Measurements from ENCODE around the gene FZR1. TPM values are rescaled to one million over a fixed set of nuclear protein-coding genes. Genes with fewer than 3 reads are reported as not detected.

FZR1 gene
- total RNA-seq, 2 donors from 2014 or later = 32.2 to 64.9 TPM

DNA sequence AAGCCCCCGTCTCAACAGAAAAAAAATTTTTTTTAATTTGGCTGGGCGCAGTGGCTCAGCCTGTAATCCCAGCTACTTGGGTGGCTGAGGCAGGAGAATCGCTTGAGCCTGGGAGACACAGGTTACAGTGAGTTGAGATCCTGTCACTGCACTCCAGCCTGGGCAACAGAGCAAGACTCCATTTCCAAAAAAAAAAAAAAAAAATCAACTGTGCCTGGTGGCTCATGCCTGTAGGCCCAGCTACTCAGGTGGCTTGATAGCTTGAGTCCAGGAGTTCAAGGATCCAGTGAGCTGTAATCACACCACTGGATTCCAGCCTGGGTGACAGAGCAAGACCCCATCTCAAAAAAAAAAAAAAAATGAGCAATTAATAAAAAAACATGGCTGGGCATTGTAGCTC is 4.3 kb upstream of the FZR1 start:
- no peak for TF ChIP-seq POLR2A (IDR thresholded peaks at IDR 0.05)
- TF ChIP-seq, protein P1, sequence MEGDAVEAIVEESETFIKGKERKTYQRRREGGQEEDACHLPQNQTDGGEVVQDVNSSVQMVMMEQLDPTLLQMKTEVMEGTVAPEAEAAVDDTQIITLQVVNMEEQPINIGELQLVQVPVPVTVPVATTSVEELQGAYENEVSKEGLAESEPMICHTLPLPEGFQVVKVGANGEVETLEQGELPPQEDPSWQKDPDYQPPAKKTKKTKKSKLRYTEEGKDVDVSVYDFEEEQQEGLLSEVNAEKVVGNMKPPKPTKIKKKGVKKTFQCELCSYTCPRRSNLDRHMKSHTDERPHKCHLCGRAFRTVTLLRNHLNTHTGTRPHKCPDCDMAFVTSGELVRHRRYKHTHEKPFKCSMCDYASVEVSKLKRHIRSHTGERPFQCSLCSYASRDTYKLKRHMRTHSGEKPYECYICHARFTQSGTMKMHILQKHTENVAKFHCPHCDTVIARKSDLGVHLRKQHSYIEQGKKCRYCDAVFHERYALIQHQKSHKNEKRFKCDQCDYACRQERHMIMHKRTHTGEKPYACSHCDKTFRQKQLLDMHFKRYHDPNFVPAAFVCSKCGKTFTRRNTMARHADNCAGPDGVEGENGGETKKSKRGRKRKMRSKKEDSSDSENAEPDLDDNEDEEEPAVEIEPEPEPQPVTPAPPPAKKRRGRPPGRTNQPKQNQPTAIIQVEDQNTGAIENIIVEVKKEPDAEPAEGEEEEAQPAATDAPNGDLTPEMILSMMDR (IDR thresholded peaks at IDR 0.05) = no peak
- no peak for TF ChIP-seq POLR2AphosphoS5 (IDR thresholded peaks at IDR 0.05)

DNA sequence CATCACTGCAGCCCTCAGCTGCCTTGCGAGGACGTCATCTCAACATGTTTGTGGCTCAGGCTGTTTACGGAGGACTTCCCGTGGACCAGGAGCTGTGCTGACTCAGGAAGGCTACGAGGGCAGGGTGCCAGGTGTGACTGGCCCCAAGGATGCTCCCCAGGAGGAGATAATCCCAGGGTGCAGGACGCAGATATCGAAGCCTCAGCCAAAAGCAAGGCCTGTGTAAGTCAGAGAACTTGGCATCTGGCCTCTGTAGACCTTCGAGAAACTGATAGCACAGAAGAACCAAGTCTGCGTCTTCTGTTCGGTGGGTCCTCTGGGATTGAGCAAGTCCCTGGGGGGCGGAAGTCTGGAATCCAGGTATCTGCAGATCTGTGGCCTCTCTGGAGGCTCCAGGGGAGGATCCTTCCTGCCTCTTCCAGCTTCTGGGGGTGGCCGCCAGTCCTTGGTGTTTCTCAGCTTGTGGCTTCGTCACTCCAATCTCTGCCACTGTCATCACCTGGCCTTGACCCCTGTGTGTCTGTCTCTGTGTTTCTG is 3.0 kb upstream of the FZR1 start:
- 84% methylated on average over 13 of the region's 13 CpGs for WGBS
- Histone ChIP-seq H3K36me3 (no peaks in the 10 kb centered on the region), H3K27ac (no peak overlapping the region)

More for the DNA sequence above, 4.3 kb upstream of the FZR1 start:
- intact Hi-C loops (cut with DNase I) = loop anchor here (10.0 kb wide), 1 partner anchor 73 kb away; the partner anchor contains the start of gene HMG20B
- Histone ChIP-seq H3K4me1 (replicated peaks) (peaks cover 5% of the 10 kb centered on the region), H3K36me3 (no peaks in the 10 kb centered on the region), H3K4me3 (no peak overlapping the region), H3K27ac (no peak overlapping the region), H3K9me3 (no peaks in the 10 kb centered on the region), H3K27me3 (replicated peaks; ENCODE audit: insufficient read depth) (no peaks in the 10 kb centered on the region)
- no peak for DNase-seq (ENCODE audit: low spot score)
- WGBS = 89% methylated on average over 3 of the region's 3 CpGs

DNA sequence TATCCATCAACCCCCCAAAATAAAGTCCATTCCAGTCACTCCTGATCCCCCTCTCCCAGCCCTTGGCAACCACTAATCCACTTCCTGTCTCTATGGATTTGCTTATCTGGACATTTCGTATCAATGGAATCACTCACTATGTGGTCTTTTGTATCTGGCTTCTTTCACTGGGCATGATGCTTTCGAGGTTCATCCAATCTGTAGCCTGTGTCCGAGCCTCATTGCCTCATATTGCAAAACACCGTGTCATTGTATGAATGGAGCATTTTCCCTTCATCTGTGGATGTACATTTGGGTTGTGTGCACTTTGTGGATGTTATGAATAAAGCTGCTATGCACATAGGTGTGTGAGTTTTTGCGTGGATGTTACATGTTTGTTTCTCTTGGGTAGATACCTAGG is 1.4 kb upstream of the FZR1 start:
- intact Hi-C loops (cut with DNase I) = loop anchor here (10.0 kb wide), 1 partner anchor 70 kb away; the partner anchor contains the start of gene HMG20B
- no peaks in the 10 kb centered on the region for H3K27me3 ChIP-seq (replicated peaks; ENCODE audit: insufficient read depth)
- H3K27ac ChIP-seq = no peak overlapping the region
- DNase-seq (ENCODE audit: low spot score) = no peak
- no peaks in the 10 kb centered on the region for H3K9me3 ChIP-seq
- H3K4me1 ChIP-seq (replicated peaks) = no peaks in the 10 kb centered on the region
- WGBS = 83% methylated on average over 5 of the region's 5 CpGs
- H3K4me3 ChIP-seq = no peak overlapping the region
- H3K36me3 ChIP-seq = no peaks in the 10 kb centered on the region
- TF ChIP-seq POLR2AphosphoS5 (IDR thresholded peaks at IDR 0.05) (no peak), POLR2A (IDR thresholded peaks at IDR 0.05) (no peak)
- TF ChIP-seq, protein P1 (IDR thresholded peaks at IDR 0.05) = no peak

More for the DNA sequence above, 3.0 kb upstream of the FZR1 start:
- H3K4me3 ChIP-seq = no peak overlapping the region
- H3K9me3 ChIP-seq = no peaks in the 10 kb centered on the region
- DNase-seq (ENCODE audit: low spot score) = no peak
- H3K27me3 ChIP-seq (replicated peaks; ENCODE audit: insufficient read depth) = no peaks in the 10 kb centered on the region
- TF ChIP-seq POLR2A (IDR thresholded peaks at IDR 0.05) (no peak), POLR2AphosphoS5 (IDR thresholded peaks at IDR 0.05) (no peak)
- TF ChIP-seq, protein P1 (IDR thresholded peaks at IDR 0.05) = no peak
- peaks cover 5% of the 10 kb centered on the region for H3K4me1 ChIP-seq (replicated peaks)
- intact Hi-C loops (cut with DNase I) = loop anchor here (10.0 kb wide), 1 partner anchor 72 kb away; the partner anchor contains the start of gene HMG20B

DNA sequence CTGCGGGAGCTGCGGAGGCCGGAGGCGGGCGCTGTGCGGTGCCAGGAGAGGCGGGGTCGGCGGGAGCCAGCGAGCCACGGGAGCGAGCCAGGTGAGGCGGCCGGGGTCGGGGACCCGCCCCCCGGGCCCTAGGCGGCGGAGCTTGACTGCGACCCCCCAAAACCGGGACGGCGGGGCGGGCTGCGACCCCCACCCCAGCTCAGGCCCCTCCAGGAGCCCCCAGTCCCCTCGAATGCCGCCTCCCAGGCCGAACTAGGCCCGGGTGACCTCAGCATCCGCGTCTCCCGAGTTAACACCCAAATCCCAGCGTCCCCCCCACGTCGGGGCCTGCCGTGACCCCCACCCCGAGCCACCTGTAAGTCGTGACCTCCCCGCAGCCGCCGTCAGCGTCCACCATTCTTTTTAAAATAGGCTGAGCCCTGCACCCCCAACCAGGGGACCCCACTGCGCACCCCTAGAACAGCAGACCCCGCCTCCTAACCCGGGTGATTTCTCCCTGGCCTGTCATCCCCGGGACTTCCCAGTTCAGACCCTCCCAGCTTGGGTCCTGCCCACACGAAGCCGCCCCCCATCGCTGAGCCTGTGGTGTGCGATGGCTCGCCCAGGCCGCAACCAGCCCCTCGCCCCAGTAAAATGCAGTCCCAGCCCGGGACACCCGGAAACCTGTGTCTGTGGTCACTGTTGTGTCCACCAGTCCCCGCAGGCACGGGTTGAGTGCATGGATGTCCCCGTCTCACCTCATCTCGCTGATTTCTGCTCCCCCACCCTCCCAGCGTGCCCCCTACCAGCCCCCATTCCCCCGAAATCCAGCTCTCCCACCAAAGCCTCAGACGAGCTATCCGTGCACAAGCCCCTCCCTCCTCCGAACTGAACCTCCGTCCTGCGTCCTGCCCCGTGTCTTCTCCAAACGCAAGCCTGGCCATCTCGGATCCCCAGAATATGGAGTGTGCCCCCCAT is 551 bp downstream of the FZR1 start:
- peak; percentile 28 for DNase-seq (ENCODE audit: low spot score)
- 1% methylated on average over 45 of the region's 69 CpGs for WGBS
- Histone ChIP-seq H3K4me3 (peak overlapping the region; percentile 76 to 98), H3K27ac (peak overlapping the region; percentile 74), H3K36me3 (no peaks in the 10 kb centered on the region), H3K27me3 (replicated peaks; ENCODE audit: insufficient read depth) (no peaks in the 10 kb centered on the region), H3K4me1 (replicated peaks) (no peaks in the 10 kb centered on the region), H3K9me3 (no peaks in the 10 kb centered on the region)
- intact Hi-C loops (cut with DNase I) = loop anchor here (10.0 kb wide), 1 partner anchor 68 kb away; the partner anchor contains the start of gene HMG20B
- TF ChIP-seq POLR2A (IDR thresholded peaks at IDR 0.05) (no peak), POLR2AphosphoS5 (IDR thresholded peaks at IDR 0.05) (no peak)
- TF ChIP-seq, protein P1 (IDR thresholded peaks at IDR 0.05) = no peak

Data from prostate gland (tissue), 2 donors.